ENCODE data around the gene MMP1. TPM values are rescaled to one million over a fixed set of nuclear protein-coding genes. Genes with fewer than 3 reads are reported as not detected.

The MMP1 gene
- total and polyA plus RNA-seq, 2 donors from 2014 or later, result 0.26 to 0.82 TPM

DNA sequence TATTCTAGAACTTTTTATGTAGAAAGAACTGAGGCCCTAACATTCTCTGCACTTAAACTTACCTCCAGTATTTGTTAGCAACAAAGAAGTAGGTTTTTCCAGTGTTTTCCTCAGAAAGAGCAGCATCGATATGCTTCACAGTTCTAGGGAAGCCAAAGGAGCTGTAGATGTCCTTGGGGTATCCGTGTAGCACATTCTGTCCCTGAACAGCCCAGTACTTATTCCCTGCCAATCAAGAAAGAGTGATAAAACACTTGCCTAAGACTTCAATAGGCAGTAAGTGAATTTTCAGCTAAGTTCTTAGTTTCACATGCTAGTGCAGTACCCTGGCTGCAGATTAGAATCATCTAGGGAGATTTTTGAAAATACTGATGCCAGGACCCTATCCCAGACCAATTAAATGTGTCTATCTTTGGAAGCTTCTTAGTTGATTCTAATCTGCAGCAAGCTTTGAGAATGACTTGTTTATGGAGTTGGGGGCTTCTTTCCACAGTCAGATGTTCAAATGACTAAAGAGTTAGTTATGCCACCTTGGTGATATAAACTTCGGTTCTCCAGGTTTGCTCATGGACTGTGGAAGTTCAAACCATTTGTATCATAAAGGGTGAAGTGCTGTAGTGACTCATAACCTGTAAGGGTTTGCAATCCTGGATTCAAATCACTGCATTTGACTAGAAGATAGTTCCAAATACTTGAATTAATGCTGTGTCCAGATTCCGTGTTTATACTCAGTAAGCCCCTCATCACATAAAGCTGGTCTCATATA is 6.5 kb downstream of the MMP1 start:
- Histone ChIP-seq H3K4me3 (ENCODE audit: low read length in 3 of 3) (no peak overlapping the region), H3K27me3 (ENCODE audit: control insufficient read depth, insufficient read depth, low read length) (no peaks in the 10 kb centered on the region), H3K36me3 (ENCODE audit: control insufficient read depth in 2 of 3, insufficient read depth in 3 of 3, low read length in 3 of 3) (no peaks in the 10 kb centered on the region), H3K4me1 (ENCODE audit: control insufficient read depth in 2 of 3, insufficient read depth in 2 of 3, low read depth in 1 of 3, low read length in 3 of 3) (no peaks in the 10 kb centered on the region), H3K27ac (ENCODE audit: low read depth in 2 of 2, low read length in 2 of 2) (no peak overlapping the region), H3K9me3 (ENCODE audit: control insufficient read depth in 2 of 3, insufficient read depth in 1 of 3, low read length in 3 of 3) (no peaks in the 10 kb centered on the region), H3K9ac (ENCODE audit: low read length in 3 of 3) (no peak overlapping the region)
- intact Hi-C loops (cut with DNase I), result no loop called here
- FAIRE-seq, result no peak
- no peak for DNase-seq
- TF ChIP-seq, protein P1, sequence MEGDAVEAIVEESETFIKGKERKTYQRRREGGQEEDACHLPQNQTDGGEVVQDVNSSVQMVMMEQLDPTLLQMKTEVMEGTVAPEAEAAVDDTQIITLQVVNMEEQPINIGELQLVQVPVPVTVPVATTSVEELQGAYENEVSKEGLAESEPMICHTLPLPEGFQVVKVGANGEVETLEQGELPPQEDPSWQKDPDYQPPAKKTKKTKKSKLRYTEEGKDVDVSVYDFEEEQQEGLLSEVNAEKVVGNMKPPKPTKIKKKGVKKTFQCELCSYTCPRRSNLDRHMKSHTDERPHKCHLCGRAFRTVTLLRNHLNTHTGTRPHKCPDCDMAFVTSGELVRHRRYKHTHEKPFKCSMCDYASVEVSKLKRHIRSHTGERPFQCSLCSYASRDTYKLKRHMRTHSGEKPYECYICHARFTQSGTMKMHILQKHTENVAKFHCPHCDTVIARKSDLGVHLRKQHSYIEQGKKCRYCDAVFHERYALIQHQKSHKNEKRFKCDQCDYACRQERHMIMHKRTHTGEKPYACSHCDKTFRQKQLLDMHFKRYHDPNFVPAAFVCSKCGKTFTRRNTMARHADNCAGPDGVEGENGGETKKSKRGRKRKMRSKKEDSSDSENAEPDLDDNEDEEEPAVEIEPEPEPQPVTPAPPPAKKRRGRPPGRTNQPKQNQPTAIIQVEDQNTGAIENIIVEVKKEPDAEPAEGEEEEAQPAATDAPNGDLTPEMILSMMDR (IDR thresholded peaks at IDR 0.05; ENCODE audit: borderline replicate concordance, extremely low read depth, insufficient read depth), result no peak

GRCh38 chr11:102788334-102788995 is 9.5 kb downstream of the MMP1 start:
- no peaks in the 10 kb centered on the region for H3K36me3 ChIP-seq (ENCODE audit: control insufficient read depth in 2 of 3, insufficient read depth in 3 of 3, low read length in 3 of 3)
- DNase-seq, result no peak
- H3K27me3 ChIP-seq (ENCODE audit: control insufficient read depth, insufficient read depth, low read length), result no peaks in the 10 kb centered on the region
- TF ChIP-seq, protein P1 (IDR thresholded peaks at IDR 0.05; ENCODE audit: borderline replicate concordance, extremely low read depth, insufficient read depth), result no peak
- H3K27ac ChIP-seq (ENCODE audit: low read depth in 2 of 2, low read length in 2 of 2), result no peak overlapping the region
- no peaks in the 10 kb centered on the region for H3K9me3 ChIP-seq (ENCODE audit: control insufficient read depth in 2 of 3, insufficient read depth in 1 of 3, low read length in 3 of 3)
- no peak for FAIRE-seq
- intact Hi-C loops (cut with DNase I), result no loop called here
- H3K4me3 ChIP-seq (ENCODE audit: low read length in 3 of 3), result no peak overlapping the region
- no peak overlapping the region for H3K9ac ChIP-seq (ENCODE audit: low read length in 3 of 3)
- H3K4me1 ChIP-seq (ENCODE audit: control insufficient read depth in 2 of 3, insufficient read depth in 2 of 3, low read depth in 1 of 3, low read length in 3 of 3), result no peaks in the 10 kb centered on the region

DNA sequence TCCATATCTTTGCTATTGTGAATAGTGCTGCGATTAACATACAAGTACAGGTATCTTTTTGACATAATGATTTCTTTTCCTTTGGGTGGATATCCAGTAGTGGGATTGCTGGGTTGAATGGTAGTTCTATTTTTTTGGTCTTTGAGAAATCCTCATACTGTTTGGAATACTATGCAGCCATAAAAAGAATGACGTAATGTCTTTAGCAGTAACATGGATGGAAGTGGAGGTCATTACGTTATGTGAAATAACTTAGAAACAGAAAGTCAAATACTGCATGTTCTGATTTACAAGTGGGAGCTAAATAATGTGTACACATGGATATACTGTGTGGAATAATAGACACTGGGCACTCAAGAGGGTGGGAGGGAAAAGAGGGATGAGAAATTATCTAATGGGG is 13.6 kb downstream of the MMP1 start:
- intact Hi-C loops (cut with DNase I), result no loop called here
- TF ChIP-seq, protein P1 (IDR thresholded peaks at IDR 0.05; ENCODE audit: borderline replicate concordance, extremely low read depth, insufficient read depth), result no peak
- no peaks in the 10 kb centered on the region for H3K27me3 ChIP-seq (ENCODE audit: control insufficient read depth, insufficient read depth, low read length)
- no peaks in the 10 kb centered on the region for H3K36me3 ChIP-seq (ENCODE audit: control insufficient read depth in 2 of 3, insufficient read depth in 3 of 3, low read length in 3 of 3)
- H3K4me3 ChIP-seq (ENCODE audit: low read length in 3 of 3), result no peak overlapping the region
- no peak overlapping the region for H3K27ac ChIP-seq (ENCODE audit: low read depth in 2 of 2, low read length in 2 of 2)
- DNase-seq (no peak), FAIRE-seq (no peak)
- H3K9ac ChIP-seq (ENCODE audit: low read length in 3 of 3), result no peak overlapping the region
- H3K9me3 ChIP-seq (ENCODE audit: control insufficient read depth in 2 of 3, insufficient read depth in 1 of 3, low read length in 3 of 3), result no peaks in the 10 kb centered on the region
- H3K4me1 ChIP-seq (ENCODE audit: control insufficient read depth in 2 of 3, insufficient read depth in 2 of 3, low read depth in 1 of 3, low read length in 3 of 3), result no peaks in the 10 kb centered on the region
